CD14-positive monocyte (primary cell): ENCODE data around the gene PIEZO2. TPM values are rescaled to one million over a fixed set of nuclear protein-coding genes. Genes with fewer than 3 reads are reported as not detected.

Source experiments
- DNase-seq, 3 donors: peaks; one replicate each; pipeline ENCODE4 v3.0.0-alpha.2; 2011 to 2022
- H2AFZ ChIP-seq: 2 replicates; pipeline ENCODE4 v1.6.0; 2012; ENCODE audit warnings: mild to moderate bottlenecking, low read depth, low read length, inconsistent platforms; ENCODE audit not compliant: insufficient read depth, poor library complexity, severe bottlenecking
- H3K27ac ChIP-seq, 2 donors: 1 replicate in 1 of 2; 2 replicates in 1 of 2; pipeline ENCODE4 v1.5.1; 2012 to 2013; ENCODE audit warnings: low read length in 2 of 2, control low read depth in 1 of 2, inconsistent platforms in 1 of 2, low read depth in 1 of 2, mild to moderate bottlenecking in 1 of 2
- H3K27me3 ChIP-seq, 2 donors: one replicate each; pipeline versions ENCODE4 v1.6.0 to v1.6.1; 2011 to 2013; ENCODE audit warnings: low read length in 2 of 2; ENCODE audit not compliant: control insufficient read depth in 2 of 2, insufficient read depth in 2 of 2
- H3K36me3 ChIP-seq, 2 donors: replicated peaks in 1 of 2; 1 replicate in 1 of 2; 2 replicates in 1 of 2; pipeline versions ENCODE4 v1.5.1 to v1.6.1; 2012 to 2013; ENCODE audit warnings: low read length in 2 of 2, control low read depth in 1 of 2, inconsistent platforms in 1 of 2, mild to moderate bottlenecking in 1 of 2; ENCODE audit not compliant: insufficient read depth in 2 of 2, control insufficient read depth in 1 of 2
- H3K4me1 ChIP-seq, 2 donors: 1 replicate in 1 of 2; 2 replicates in 1 of 2; pipeline versions ENCODE4 v1.5.1 to v1.6.1; 2012 to 2013; ENCODE audit warnings: low read length in 2 of 2, control low read depth in 1 of 2, inconsistent platforms in 1 of 2, mild to moderate bottlenecking in 1 of 2, moderate library complexity in 1 of 2; ENCODE audit not compliant: insufficient read depth in 2 of 2, control insufficient read depth in 1 of 2
- H3K4me2 ChIP-seq: replicated peaks from 2 replicates; pipeline ENCODE3; 2012; ENCODE audit warnings: low read length, moderate library complexity, mild to moderate bottlenecking; ENCODE audit not compliant: poor library complexity, severe bottlenecking; ENCODE audit errors: extremely low read depth
- H3K4me3 ChIP-seq, 3 experiments: fragments of 200-600 bp in 1 of 3; sonication (generic) in 1 of 3; replicated peaks in 1 of 3; 1 replicate in 2 of 3; 2 replicates in 1 of 3; pipeline ENCODE4 v1.5.1; 2011 to 2013; ENCODE audit warnings: low read length in 3 of 3, mild to moderate bottlenecking in 3 of 3, control low read depth in 2 of 3, low read depth in 2 of 3, inconsistent platforms in 1 of 3, moderate library complexity in 1 of 3
- H3K79me2 ChIP-seq: 2 replicates; pipeline ENCODE4 v1.6.0; 2012; ENCODE audit warnings: mild to moderate bottlenecking, control low read depth, inconsistent platforms, low read length, moderate library complexity; ENCODE audit not compliant: insufficient read depth
- H3K9ac ChIP-seq: 2 replicates; pipeline ENCODE4 v1.6.0; 2017; ENCODE audit warnings: low read length, mild to moderate bottlenecking; ENCODE audit not compliant: insufficient read depth, poor library complexity, severe bottlenecking
- H3K9me3 ChIP-seq, 2 donors: replicated peaks in 1 of 2; 1 replicate in 1 of 2; 2 replicates in 1 of 2; pipeline versions ENCODE4 v1.5.1 to v1.6.1; 2012 to 2013; ENCODE audit warnings: low read length in 2 of 2, control low read depth in 1 of 2; ENCODE audit not compliant: control insufficient read depth in 1 of 2, insufficient read depth in 1 of 2
- H4K20me1 ChIP-seq: 2 replicates; pipeline ENCODE4 v1.6.0; 2012; ENCODE audit warnings: mild to moderate bottlenecking, low read length, control low read depth, moderate library complexity; ENCODE audit not compliant: insufficient read depth
- H3K27ac Mint-ChIP-seq, 7 donors: one replicate each; pipeline ENCODE4 v1.8.0; 2020; ENCODE audit warnings: mild to moderate bottlenecking in 7 of 7, mixed read lengths in 7 of 7, moderate library complexity in 6 of 7, inconsistent platforms in 2 of 7
- H3K27me3 Mint-ChIP-seq, 3 donors: one replicate each; pipeline ENCODE4 v1.8.0; 2021 to 2022; ENCODE audit warnings: low read depth in 3 of 3, mild to moderate bottlenecking in 3 of 3, mixed read lengths in 3 of 3, moderate library complexity in 3 of 3, inconsistent platforms in 1 of 3
- H3K36me3 Mint-ChIP-seq, 2 donors: one replicate each; pipeline ENCODE4 v1.8.0; 2020; ENCODE audit warnings: mixed read lengths in 2 of 2, inconsistent platforms in 1 of 2, mild to moderate bottlenecking in 1 of 2
- H3K4me1 Mint-ChIP-seq: one replicate; pipeline ENCODE4 v1.8.0; 2020; ENCODE audit warnings: mild to moderate bottlenecking, mixed read lengths
- H3K4me3 Mint-ChIP-seq, 2 donors: one replicate each; pipeline ENCODE4 v1.8.0; 2020; ENCODE audit warnings: mild to moderate bottlenecking in 2 of 2, mixed read lengths in 2 of 2, moderate library complexity in 1 of 2
- H3K9me3 Mint-ChIP-seq, 7 donors: one replicate each; pipeline ENCODE4 v1.8.0; 2020 to 2022; ENCODE audit warnings: mixed read lengths in 7 of 7, mild to moderate bottlenecking in 6 of 7, moderate library complexity in 6 of 7, inconsistent platforms in 2 of 7
- WGBS: methylation state at CpG from one replicate; pipeline ENCODE4 v1.1.5; 2013; ENCODE audit warnings: missing lambda C conversion rate; ENCODE audit not compliant: insufficient coverage; 5-methylcytosine and 5-hydroxymethylcytosine counted together
- intact Hi-C, 2 donors: fragments of 100-400 bp; cut with micrococcal nuclease; formaldehyde crosslinking; loops; one replicate each; pipeline versions ENCODE4 v1.15.0 to v1.15.1; 2023
- polyA plus RNA-seq, 3 donors: library from polyadenylated mRNA; depleted of rRNA in 1 of 3; unstranded in 2 of 3; stranded (reverse) in 1 of 3; fragments of 300-500 nt in 2 of 3; fragments of >200 nt in 1 of 3; fragmentation: Illumina TruSeq in 2 of 3; gene quantifications; 1 replicate in 2 of 3; 2 replicates in 1 of 3; pipeline ENCODE4 v1.2.3, GENCODE V29; 2012 to 2021
- TF ChIP-seq, protein P1 (sequence below): fragments of 200-600 bp; IDR thresholded peaks from one replicate; pipeline ENCODE4 v1.8.0; 2022; ENCODE audit warnings: antibody characterized with exemption, mild to moderate bottlenecking

The PIEZO2 gene
- polyA plus RNA-seq, 3 donors = not detected

DNA sequence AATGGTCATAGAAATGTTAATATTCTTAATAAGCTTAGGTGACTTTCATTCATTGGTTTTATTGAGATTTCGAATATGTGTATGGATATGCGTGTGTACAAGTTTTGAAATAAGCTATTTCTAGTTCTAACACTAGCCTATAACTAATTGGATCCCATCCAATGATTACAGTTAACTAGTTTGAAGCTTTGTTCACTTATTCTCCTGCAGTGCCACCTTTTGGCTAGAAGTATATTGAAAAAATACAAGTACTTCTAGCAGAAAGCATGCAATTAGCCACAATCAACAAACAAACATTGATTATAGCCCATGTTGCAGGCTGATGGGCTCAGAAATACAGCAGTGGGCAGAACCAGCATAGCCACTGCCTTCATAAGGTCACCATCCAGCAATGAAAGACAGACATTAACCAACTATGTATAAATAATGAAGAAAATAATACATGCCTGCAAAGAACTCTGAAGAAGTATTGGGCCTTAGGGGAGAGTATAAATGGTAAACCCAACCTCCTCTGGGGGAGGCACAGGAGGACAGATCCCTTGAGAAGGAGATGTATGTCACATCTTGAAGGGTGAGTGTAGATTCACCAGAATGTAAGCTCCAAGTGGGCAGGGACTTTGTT is 5.1 kb upstream of the PIEZO2 start:
- intact Hi-C loops = loop anchor here (5.0 kb wide), 1 partner anchor 592 kb away; no protein-coding TSS in a partner anchor
- DNase-seq = peak in 1 of 3 donors; percentile 8
- H3K9me3 Mint-ChIP-seq = peaks cover 0 to 5% (median 0%) of the 10 kb centered on the region in 7 donors

DNA sequence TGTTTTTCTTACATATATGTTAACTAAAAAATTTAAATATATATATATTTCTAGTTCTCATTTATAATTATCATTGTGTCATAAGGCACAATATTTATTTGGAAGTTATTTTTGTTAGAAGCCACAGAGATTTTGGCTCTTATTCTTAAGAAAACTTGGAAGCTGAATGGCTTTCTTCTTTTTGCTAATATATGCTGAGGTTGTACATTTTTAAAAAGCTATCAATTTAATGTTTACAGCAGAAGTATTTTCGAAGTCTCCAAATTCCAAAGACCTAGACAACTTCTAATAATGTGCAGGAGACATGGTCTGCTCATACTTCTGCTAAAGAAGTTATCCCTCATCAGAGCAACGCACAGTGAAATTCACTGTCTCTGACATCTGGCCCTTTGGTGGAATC is 3.7 kb upstream of the PIEZO2 start:
- DNase-seq = no peak
- TF ChIP-seq, protein P1, sequence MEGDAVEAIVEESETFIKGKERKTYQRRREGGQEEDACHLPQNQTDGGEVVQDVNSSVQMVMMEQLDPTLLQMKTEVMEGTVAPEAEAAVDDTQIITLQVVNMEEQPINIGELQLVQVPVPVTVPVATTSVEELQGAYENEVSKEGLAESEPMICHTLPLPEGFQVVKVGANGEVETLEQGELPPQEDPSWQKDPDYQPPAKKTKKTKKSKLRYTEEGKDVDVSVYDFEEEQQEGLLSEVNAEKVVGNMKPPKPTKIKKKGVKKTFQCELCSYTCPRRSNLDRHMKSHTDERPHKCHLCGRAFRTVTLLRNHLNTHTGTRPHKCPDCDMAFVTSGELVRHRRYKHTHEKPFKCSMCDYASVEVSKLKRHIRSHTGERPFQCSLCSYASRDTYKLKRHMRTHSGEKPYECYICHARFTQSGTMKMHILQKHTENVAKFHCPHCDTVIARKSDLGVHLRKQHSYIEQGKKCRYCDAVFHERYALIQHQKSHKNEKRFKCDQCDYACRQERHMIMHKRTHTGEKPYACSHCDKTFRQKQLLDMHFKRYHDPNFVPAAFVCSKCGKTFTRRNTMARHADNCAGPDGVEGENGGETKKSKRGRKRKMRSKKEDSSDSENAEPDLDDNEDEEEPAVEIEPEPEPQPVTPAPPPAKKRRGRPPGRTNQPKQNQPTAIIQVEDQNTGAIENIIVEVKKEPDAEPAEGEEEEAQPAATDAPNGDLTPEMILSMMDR = no peak
- Histone ChIP-seq H3K27ac (no peak overlapping the region), H3K9me3 (peaks cover 0 to 4% of the 10 kb centered on the region in 2 donors), H3K27me3 (peaks cover 22 to 28% of the 10 kb centered on the region in 2 donors), H2AFZ (no peak overlapping the region), H3K36me3 (no peaks in the 10 kb centered on the region), H3K4me2 (no peak overlapping the region), H3K79me2 (no peaks in the 10 kb centered on the region), H3K9ac (no peak overlapping the region), H4K20me1 (no peaks in the 10 kb centered on the region), H3K4me3 (no peak overlapping the region), H3K4me1 (peaks cover 3 to 17% of the 10 kb centered on the region in 2 donors)
- intact Hi-C loops = loop anchor here (5.0 kb wide), 1 partner anchor 591 kb away; no protein-coding TSS in a partner anchor
- H3K9me3 Mint-ChIP-seq = peaks cover 0 to 8% (median 3%) of the 10 kb centered on the region in 7 donors
- no peak overlapping the region for H3K27ac Mint-ChIP-seq
- peaks cover 22 to 45% (median 25%) of the 10 kb centered on the region in 3 donors for H3K27me3 Mint-ChIP-seq
- H3K36me3 Mint-ChIP-seq = peaks cover 2% of the 10 kb centered on the region in 2 donors
- WGBS = 88% methylated on average over 1 of the region's 2 CpGs
- no peak overlapping the region for H3K4me3 Mint-ChIP-seq
- H3K4me1 Mint-ChIP-seq = peaks cover 14% of the 10 kb centered on the region

More for the DNA sequence above, 5.1 kb upstream of the PIEZO2 start:
- peaks cover 16 to 36% (median 18%) of the 10 kb centered on the region in 3 donors for H3K27me3 Mint-ChIP-seq
- no CpG with 5 or more reads among the region's 2 CpGs for WGBS
- Histone ChIP-seq H2AFZ (no peak overlapping the region), H4K20me1 (no peaks in the 10 kb centered on the region), H3K4me1 (peaks cover 0 to 4% of the 10 kb centered on the region in 2 donors), H3K27ac (no peak overlapping the region), H3K4me2 (no peak overlapping the region), H3K27me3 (peaks cover 17 to 21% of the 10 kb centered on the region in 2 donors), H3K9ac (no peak overlapping the region), H3K36me3 (no peaks in the 10 kb centered on the region), H3K79me2 (no peaks in the 10 kb centered on the region), H3K4me3 (no peak overlapping the region), H3K9me3 (no peaks in the 10 kb centered on the region)
- no peak overlapping the region for H3K27ac Mint-ChIP-seq
- H3K36me3 Mint-ChIP-seq = peaks cover 0 to 2% of the 10 kb centered on the region in 2 donors
- TF ChIP-seq, protein P1 = peak; percentile 45
- no peak overlapping the region for H3K4me3 Mint-ChIP-seq
- H3K4me1 Mint-ChIP-seq = peaks cover 10% of the 10 kb centered on the region
